Cortex of kidney (tissue), 1 donor: Measurements from ENCODE around the gene CMPK2.

Experiments used
- DNase-seq: peaks from one replicate; lab custom pipeline; 2025; lab: John Stamatoyannopoulos, UW

Gene CMPK2

GRCh38 chr2:6841537-6842287 is 24.0 kb downstream of the CMPK2 start:
- DNase-seq = no peak

- DNase-seq = no peak
Measured at GRCh38 chr2:6838673-6839319, 26.9 kb downstream of the CMPK2 start.

- no peak for DNase-seq
Measured at GRCh38 chr2:6835467-6835866, 30.2 kb downstream of the CMPK2 start.

DNA sequence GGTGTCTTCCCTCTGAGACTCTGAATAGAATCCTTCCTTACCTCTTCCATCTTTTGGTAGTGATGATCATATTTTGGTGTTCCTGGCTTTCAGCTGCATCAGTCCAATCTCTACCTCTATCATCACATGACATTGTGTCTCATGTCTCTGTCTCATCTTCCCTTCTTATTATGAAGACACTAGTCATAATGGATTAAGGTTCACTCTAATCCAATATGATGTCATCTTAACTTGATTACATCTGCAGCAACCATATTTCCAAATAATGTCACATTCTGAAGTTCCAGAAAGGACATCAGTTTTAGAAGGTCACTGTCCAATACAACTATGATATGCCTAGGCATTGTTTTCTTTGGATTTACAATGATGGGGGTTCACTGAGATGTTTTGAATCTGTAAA is 31.5 kb downstream of the CMPK2 start:
- no peak for DNase-seq

DNA sequence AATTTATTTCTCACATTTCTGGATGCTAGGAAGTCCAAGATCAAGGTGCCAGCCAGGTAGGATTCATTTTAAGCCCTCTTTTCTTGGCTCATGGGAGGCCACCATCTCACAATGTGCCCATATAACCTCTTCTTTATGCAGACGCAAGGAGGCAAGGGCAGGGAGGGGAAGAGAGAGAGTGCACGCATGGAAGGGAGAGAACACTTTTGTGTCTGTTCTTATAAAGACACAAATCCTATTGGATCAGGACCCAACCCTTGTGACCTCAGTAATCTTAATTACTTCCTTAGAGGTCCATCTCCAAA is 32.5 kb downstream of the CMPK2 start:
- no peak for DNase-seq

GRCh38 chr2:6832596-6833299 is 33.0 kb downstream of the CMPK2 start:
- DNase-seq = no peak

DNA sequence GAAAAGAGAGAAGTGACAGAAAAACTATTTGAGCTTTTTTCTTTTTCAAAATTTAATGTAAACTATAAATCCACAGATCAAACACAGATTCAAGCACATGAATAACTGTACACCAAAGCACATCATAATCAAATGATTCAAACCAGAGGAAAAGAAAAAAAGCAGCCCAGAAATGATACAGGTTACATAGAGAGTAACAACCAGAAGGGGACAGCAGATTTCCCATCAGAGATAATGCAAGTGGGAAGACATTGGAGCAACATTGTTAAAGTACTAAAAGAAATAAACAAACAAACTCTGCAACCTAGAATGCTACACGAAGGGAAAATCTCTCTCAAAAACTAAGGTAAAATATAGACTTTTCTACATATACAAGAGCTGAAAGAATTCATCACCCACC is 34.5 kb downstream of the CMPK2 start:
- no peak for DNase-seq

- DNase-seq = no peak
Measured at GRCh38 chr2:6828299-6828584, 37.5 kb downstream of the CMPK2 start.

- DNase-seq = no peak
Measured at GRCh38 chr2:6827566-6828298, 38.0 kb downstream of the CMPK2 start.

DNA sequence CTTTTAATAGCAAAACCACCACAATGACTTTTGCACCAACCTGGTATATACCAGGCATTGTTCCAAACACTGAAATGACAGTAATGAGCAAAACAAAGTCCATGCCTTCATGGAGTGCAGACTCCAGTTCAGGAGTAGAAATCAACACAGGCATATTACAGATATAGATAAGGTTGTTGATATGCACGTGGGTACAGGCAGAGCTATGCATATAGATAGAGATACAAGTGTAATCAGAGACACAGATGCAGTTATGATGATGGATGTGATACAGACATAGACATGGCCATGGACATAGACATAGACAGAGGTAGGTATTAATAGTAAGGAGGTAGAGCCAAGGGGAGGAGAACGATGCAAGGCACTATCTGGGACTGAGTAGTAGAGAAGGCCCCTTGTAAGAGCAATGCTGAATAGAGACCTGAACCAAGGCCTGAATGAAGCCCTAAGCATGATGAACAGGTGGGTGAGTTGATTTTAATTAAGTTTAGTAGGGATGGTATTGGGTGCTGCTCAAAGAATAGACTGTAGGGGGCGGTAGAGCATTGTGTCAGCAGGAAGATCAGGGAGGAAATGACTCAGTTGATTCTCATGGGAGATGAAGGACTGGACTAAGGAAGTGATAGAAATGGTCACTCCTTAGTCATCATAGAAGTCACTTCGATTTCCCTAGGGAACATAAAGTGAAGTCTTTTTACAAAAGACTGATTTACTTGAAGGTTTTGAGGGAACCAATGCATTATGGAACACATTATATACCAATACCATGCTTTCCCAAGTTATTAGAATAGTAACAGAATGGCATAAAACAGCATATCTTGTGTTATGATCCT is 39.4 kb downstream of the CMPK2 start:
- DNase-seq = no peak

GRCh38 chr2:6824962-6825361 is 40.7 kb downstream of the CMPK2 start:
- no peak for DNase-seq

GRCh38 chr2:6823111-6823510 is 42.6 kb downstream of the CMPK2 start:
- DNase-seq = no peak

DNA sequence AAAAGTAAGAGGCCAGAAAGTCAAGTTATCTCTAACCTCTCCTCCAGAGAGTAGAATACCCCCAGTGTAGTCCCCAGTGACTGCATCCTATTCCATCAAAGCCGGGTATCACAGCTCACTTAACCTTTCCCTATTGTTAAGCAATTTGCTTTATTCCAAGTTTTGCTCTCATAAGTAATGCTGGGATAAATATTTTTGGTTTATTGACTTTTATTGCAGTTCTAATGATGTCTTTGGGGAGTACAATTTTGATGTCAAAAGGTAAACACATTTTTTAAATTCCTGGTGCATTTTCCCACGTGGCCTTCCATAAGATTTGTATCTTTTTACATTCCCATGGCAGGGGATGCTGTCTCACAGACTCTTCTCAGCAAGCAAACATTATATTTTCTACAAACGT is 43.3 kb downstream of the CMPK2 start:
- DNase-seq = no peak

- DNase-seq = no peak
Measured at GRCh38 chr2:6820903-6821584, 44.7 kb downstream of the CMPK2 start.

GRCh38 chr2:6820236-6820635 is 45.5 kb downstream of the CMPK2 start:
- no peak for DNase-seq

DNA sequence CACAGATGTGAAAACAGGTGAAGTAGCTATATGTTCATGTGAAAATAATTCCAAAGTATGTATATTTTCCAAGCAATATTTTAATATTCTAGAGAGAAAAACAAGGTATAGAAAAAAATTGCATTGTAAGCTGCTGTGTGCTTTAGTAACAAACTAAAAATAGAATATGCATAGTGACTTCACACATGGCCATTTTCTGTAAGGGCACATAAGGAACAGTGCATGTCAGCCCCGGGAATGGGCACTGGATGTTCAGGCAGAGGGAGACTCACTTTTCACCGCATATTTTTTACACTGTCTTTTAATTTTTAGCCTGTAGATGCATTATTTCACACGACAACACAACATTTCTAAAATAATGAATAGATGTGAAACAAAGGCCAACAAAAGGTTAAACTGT is 46.0 kb downstream of the CMPK2 start:
- DNase-seq = no peak

- no peak for DNase-seq
Measured at GRCh38 chr2:6818012-6818411, 47.7 kb downstream of the CMPK2 start.

- DNase-seq = no peak
Measured at GRCh38 chr2:6814869-6815268, 50.8 kb downstream of the CMPK2 start.

- no peak for DNase-seq
Measured at GRCh38 chr2:6814312-6814711, 51.4 kb downstream of the CMPK2 start.

DNA sequence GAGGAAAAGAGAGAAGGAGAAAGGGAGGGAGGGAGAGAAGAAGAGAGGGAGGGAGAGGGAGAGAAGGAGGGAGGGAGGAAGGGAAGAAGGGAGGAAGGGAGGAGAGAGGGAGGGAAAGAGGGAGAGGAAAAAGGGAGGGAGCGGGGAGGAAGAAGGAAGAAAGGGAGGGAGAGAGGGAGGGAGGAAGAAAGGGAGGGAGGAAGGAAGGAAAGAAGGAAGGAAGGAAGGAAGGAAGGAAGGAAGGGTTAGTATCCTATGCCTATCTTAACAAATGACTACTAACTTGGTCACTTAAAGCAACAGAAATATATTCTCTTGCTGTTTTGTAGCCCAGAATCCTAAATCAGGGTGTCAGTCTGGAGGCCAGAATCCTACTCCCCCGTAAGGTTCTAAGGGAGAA is 52.1 kb downstream of the CMPK2 start:
- DNase-seq = no peak

DNA sequence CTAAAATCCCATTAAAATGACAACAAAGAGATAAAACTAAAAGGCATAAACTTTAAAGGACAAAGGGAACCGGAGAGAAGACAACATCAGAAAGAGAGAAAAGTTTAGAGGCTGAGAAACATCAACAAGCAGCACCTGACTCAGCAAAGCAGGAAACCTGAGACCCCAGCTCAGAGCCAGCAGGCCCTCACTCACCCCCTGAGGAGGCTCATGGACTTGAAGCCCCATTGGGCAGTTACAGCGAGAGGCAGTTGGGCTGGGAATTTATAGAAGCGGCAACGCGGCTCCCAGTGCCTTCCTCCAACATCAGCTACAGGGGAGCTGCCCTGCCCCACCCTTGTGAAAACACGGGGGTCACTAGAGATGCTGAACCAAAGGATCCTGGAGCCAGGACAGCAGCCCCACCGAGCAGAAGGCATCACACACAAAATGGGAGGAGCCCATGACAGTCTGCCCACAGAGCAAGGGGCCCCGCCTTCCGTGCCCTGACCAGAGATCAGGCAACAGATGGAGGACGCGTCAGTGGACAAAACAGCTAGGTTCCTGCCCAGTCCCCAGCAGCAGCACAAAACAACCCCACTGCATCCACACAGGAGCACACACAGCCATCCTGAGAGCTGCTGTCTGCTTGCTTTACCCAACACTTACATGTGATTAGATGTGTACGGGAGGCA is 52.7 kb downstream of the CMPK2 start:
- no peak for DNase-seq
